ENCODE measurements around the gene P2RY14. TPM values are rescaled to one million over a fixed set of nuclear protein-coding genes. Genes with fewer than 3 reads are reported as not detected.

P2RY14 gene
- total RNA-seq, 3 donors from 2014 or later, result 0.20 to 0.26 TPM; not detected in 1

DNA sequence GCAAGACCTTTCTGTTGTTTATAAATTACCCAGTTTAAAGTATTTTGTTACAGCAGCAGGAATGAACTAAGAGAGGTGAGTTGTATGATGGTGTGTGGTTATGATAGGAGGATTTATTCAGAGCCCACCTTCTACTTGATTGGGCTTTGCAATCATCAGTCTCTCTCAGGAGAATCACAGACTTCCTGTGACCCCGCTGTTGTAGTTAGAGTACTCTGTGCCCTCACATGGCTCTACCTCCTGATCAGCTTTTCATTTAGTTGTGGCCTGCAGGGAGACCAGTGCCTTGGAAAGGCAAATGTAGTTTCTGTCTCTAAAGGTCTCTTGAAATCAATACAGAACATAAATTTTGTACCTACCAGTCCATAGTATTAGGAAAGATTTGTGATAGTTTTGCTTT, 7.6 kb upstream of the P2RY14 start:
- Mint-ChIP-seq H3K4me3 (no peak overlapping the region), H3K4me1 (ENCODE audit: low read depth) (peaks cover 14% of the 10 kb centered on the region), H3K36me3 (ENCODE audit: insufficient read depth) (no peaks in the 10 kb centered on the region), H3K27me3 (ENCODE audit: low read depth) (no peaks in the 10 kb centered on the region), H3K9me3 (no peaks in the 10 kb centered on the region)
- ATAC-seq (no peak), DNase-seq (no peak)

DNA sequence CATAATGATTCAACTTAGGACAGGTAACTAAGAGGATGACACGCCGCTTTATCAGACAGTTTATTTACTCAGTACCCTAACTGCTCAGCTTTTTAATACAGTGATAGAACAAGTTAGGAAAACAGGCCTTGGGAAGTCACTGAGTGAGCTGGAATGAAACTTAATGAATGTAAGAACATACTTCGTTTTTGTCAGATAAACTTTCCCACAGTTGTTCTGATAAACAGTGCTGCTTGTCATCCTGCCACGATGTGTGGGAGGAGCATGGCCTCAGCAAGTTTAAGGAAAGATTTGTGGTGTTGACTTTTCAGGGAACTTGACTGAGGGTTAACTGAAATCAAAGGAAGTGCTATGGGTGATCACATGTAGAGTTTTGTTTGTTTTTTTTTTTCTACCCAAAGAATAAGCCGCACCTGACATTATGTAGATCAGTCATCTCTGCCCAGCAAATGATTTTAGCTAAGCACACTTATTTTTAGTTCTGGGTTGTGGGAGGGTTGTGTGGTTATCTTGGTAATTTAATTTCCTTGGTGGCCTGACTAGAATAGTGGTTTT, 5.6 kb upstream of the P2RY14 start:
- peak; percentile 42 to 58 for ATAC-seq
- Mint-ChIP-seq H3K27me3 (ENCODE audit: low read depth) (no peaks in the 10 kb centered on the region), H3K9me3 (no peaks in the 10 kb centered on the region), H3K4me3 (no peak overlapping the region), H3K36me3 (ENCODE audit: insufficient read depth) (no peaks in the 10 kb centered on the region), H3K4me1 (ENCODE audit: low read depth) (peaks cover 19% of the 10 kb centered on the region)
- no peak for DNase-seq

DNA sequence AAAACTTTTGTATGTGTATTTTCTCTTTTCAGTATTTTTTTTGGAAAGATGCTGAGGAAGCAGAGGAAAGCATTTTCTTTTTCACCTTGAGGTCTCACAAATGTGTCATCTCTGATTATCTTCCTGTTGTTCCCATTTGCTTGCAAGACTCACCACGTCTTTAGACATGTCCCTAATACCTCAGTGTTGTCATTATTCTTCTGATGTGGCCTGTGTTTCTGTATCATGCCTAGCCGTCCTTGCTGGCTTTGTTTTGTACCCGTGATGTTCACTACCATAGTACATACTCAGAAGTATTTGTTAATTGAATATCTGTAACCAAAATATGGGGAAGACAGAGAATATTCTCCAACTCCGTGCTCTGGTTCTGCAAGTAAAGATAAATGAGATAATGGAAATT, 5.0 kb upstream of the P2RY14 start:
- no peaks in the 10 kb centered on the region for H3K27me3 Mint-ChIP-seq (ENCODE audit: low read depth)
- H3K36me3 Mint-ChIP-seq (ENCODE audit: insufficient read depth), result no peaks in the 10 kb centered on the region
- H3K4me1 Mint-ChIP-seq (ENCODE audit: low read depth), result peaks cover 25% of the 10 kb centered on the region
- no peaks in the 10 kb centered on the region for H3K9me3 Mint-ChIP-seq
- ATAC-seq, result no peak
- DNase-seq, result no peak
- no peak overlapping the region for H3K4me3 Mint-ChIP-seq

DNA sequence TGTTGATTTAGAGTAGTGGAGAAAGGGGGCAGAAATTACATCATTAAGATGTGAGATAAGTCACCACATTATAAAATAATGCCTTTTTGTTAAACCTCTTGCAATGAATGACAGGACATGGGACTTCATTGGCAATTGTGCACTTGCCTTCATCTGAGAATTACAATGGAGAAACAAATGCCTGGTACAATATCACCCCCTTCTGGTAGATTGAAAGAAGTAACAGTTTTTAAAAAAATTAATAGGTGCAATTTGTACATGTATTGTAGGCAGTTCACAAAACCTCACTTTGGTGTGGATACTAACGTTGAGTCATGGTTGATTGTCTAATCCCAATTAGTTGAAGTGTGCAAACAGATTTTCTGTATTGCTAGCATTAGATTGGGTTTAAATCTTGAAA, 4.6 kb upstream of the P2RY14 start:
- H3K27me3 Mint-ChIP-seq (ENCODE audit: low read depth), result no peaks in the 10 kb centered on the region
- no peaks in the 10 kb centered on the region for H3K9me3 Mint-ChIP-seq
- H3K4me3 Mint-ChIP-seq, result no peak overlapping the region
- H3K4me1 Mint-ChIP-seq (ENCODE audit: low read depth), result peaks cover 30% of the 10 kb centered on the region
- DNase-seq, result no peak
- ATAC-seq, result peak; percentile 44 to 60
- no peaks in the 10 kb centered on the region for H3K36me3 Mint-ChIP-seq (ENCODE audit: insufficient read depth)

DNA sequence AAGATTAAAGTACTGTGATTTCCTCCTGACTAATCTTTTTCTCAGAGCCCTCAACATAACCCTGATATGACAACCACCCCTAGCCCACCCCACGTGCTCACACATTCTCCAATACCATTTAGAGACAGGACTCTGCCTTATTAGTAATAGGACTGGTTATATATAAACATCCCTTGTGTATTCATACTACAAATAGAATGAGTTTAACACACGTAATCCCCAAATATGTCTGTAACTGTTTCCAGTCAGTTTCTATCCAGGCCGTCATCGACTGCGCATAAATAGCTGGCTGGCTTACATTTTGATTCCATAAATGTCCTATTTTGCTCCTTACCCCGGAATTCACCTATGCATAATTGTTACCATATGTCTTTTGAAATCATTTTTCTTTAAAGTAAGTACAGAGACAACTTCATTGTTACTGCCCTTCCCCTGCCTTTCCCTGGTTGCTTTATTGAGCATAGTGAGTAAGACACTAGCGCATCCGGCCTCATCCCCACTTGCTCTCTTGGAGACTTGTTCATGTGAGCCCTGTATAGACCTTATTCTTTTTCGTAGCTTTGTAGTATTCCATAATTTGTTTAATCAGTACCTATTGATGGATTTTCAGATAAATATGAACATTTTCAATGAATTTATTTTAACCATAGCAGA, 3.5 kb upstream of the P2RY14 start:
- no peak overlapping the region for H3K4me3 Mint-ChIP-seq
- ATAC-seq (no peak), DNase-seq (no peak)
- H3K36me3 Mint-ChIP-seq (ENCODE audit: insufficient read depth), result no peaks in the 10 kb centered on the region
- H3K27me3 Mint-ChIP-seq (ENCODE audit: low read depth), result no peaks in the 10 kb centered on the region
- H3K9me3 Mint-ChIP-seq, result no peaks in the 10 kb centered on the region
- peaks cover 34% of the 10 kb centered on the region for H3K4me1 Mint-ChIP-seq (ENCODE audit: low read depth)

DNA sequence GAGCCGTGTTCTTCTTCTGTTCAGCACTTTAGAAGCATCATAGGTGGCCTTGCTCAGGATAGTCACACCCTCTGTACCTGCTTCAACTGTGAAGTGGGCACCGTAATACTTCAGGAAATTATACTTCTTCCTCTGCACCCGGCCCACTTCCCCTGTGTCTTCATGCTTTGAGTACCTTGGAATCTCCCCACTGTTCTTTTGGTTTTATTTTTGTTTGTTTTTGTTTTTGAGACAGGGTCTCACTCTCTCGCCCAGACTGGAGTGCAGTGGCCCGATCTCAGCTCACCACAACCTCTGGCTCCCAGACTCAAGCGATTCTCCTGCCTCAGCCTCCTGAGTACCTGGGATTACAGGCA, 1.7 kb downstream of the P2RY14 start:
- Mint-ChIP-seq H3K4me3 (peak overlapping the region; percentile 10), H3K27me3 (ENCODE audit: low read depth) (no peaks in the 10 kb centered on the region), H3K9me3 (no peaks in the 10 kb centered on the region), H3K4me1 (ENCODE audit: low read depth) (peaks cover 39% of the 10 kb centered on the region), H3K36me3 (ENCODE audit: insufficient read depth) (no peaks in the 10 kb centered on the region)
- ATAC-seq, result peak; percentile 53 to 59
- peak; percentile 13 for DNase-seq

DNA sequence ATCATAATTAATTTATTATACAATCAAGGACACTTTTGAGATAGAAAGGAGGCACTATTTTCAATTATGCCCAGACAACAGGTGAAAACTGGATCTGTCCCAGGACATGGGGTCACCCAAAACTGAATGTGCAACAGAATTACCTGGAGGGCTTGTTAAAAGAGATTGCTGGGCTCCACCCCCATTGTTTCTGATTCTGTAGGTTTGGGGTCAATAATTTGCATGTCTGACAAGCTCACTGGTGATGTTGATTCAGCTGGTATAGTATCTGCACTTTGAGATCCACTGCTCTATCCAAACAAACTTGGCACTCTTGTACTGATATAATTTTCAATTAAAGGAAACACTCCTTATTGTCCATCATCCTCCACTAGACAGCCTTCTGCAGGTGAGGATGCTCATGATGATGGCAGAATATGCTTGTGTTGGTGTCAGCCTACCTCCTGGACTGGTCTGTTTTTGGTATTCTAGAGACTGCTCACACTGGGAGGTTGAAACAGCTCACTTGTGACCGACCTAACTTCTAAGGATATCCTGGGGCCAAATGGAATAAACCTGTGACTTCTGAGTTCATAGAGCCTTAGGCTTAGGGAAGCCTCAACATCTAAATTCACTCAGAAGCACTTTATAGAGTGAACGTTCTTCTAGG, 2.2 kb downstream of the P2RY14 start:
- Mint-ChIP-seq H3K9me3 (no peaks in the 10 kb centered on the region), H3K4me3 (no peak overlapping the region), H3K27me3 (ENCODE audit: low read depth) (no peaks in the 10 kb centered on the region), H3K36me3 (ENCODE audit: insufficient read depth) (no peaks in the 10 kb centered on the region), H3K4me1 (ENCODE audit: low read depth) (peaks cover 39% of the 10 kb centered on the region)
- ATAC-seq (no peak), DNase-seq (no peak)

DNA sequence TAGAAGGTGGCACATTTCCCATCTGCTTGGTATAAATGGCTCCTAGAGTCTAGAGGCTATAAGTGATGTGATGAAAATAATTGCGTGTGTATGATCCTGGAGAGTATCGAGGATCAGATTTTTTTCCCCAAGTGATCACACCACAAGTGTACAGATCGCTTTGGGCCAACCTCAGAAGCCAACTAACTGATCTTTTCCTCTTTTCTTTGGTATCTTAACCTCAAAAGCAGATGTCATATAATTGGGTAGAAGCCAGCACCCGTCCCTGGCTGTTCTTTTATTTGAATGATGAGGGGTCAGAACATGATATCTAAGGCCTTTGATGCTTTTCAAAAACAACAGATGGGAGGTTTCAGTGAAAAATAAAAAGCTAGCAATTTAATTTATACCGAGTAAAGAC, 3.3 kb downstream of the P2RY14 start:
- Mint-ChIP-seq H3K9me3 (no peaks in the 10 kb centered on the region), H3K4me1 (ENCODE audit: low read depth) (peaks cover 41% of the 10 kb centered on the region), H3K27me3 (ENCODE audit: low read depth) (no peaks in the 10 kb centered on the region), H3K4me3 (no peak overlapping the region), H3K36me3 (ENCODE audit: insufficient read depth) (no peaks in the 10 kb centered on the region)
- ATAC-seq (no peak), DNase-seq (no peak)

DNA sequence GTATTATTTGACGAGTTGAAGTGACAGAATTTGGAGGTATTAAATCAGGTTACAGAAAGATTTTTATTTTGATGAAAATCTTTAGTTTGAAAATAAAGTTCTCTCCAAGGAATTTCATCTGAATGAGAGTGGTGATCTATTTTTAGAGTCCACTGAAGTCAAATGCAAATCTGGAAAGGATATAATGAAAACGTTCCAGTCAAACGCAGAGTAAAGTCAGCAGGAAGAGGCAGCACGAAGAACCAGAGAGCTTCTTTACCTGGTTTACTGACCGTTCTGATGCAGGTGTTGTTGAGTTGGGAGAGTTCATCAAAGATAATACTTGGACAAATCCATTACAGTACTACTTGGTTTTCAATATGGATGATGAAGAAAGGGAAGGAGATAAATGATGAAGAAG, 8.7 kb downstream of the P2RY14 start:
- no peak overlapping the region for H3K4me3 Mint-ChIP-seq
- H3K4me1 Mint-ChIP-seq (ENCODE audit: low read depth), result peaks cover 20% of the 10 kb centered on the region
- H3K27me3 Mint-ChIP-seq (ENCODE audit: low read depth), result no peaks in the 10 kb centered on the region
- DNase-seq (no peak), ATAC-seq (no peak)
- no peaks in the 10 kb centered on the region for H3K9me3 Mint-ChIP-seq
- H3K36me3 Mint-ChIP-seq (ENCODE audit: insufficient read depth), result no peaks in the 10 kb centered on the region

DNA sequence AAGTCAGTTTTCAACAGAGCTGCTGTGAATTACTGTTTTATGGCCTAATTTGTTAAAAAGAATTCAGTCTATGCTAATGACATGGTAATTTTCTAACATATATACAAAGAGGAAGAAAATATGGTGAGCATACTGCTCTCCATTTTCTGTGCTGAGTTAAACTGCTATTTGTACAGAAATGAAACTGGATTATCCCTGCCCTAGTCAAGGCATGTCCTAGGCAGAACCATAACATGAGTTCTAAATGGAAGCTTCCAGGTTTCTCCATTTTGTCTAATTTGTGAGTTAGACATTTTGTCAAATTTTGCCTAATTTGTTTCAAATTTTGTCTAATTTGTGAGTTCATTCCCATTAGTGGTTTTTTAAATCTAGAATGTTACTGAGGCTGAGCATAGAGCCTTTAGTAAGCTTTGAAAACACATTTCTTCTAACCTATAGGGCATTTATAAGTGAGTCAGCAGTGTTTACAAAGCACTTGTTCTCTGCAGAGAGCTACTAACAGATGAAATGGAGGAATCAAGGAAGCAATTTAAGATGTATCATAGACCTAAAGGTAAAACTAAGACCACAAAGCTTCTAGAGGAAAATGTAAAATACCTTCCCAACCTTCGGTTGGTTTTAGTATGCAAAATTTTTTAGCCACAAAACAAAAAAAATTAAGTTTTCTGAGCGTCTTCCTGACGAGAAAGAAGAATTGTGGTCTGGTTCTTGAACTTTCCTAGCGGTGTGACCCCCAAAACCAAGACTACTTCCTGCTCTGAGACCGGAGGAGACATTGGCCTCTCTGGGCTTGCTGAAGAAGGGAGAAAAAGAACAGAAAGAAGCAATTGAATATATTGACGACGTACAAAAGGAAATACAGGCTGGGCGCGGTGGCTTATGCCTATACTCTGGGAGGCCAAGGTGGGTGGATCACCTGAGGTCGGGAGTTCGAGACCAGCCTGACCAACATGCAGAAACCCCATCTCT, 9.8 kb downstream of the P2RY14 start:
- no peak for DNase-seq
- ATAC-seq, result peak; percentile 85 to 90
- H3K27me3 Mint-ChIP-seq (ENCODE audit: low read depth), result no peaks in the 10 kb centered on the region
- no peaks in the 10 kb centered on the region for H3K36me3 Mint-ChIP-seq (ENCODE audit: insufficient read depth)
- H3K4me3 Mint-ChIP-seq, result peak overlapping the region; percentile 51
- no peaks in the 10 kb centered on the region for H3K9me3 Mint-ChIP-seq
- peaks cover 18% of the 10 kb centered on the region for H3K4me1 Mint-ChIP-seq (ENCODE audit: low read depth)

DNA sequence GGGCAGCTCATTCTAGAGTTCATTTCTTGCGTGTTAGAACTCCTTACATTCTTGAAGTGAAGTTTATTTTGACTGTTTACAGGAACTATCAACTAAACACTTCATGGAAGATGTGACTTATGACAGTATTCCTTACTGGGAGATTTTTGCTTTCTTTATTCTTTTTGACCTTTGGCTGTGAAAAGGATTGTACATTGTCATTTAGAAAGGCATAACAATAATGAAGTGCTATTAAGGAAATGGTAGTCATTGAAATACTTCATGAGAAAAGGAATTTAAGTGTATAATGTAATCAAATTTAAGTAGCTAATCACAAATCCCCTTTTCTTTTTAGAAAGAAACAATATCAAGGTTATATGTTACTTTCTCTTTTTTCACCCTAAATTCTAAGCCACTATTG, 11.3 kb downstream of the P2RY14 start:
- no peak overlapping the region for H3K4me3 Mint-ChIP-seq
- no peak for ATAC-seq
- H3K27me3 Mint-ChIP-seq (ENCODE audit: low read depth), result no peaks in the 10 kb centered on the region
- no peak for DNase-seq
- H3K4me1 Mint-ChIP-seq (ENCODE audit: low read depth), result peaks cover 18% of the 10 kb centered on the region
- no peaks in the 10 kb centered on the region for H3K36me3 Mint-ChIP-seq (ENCODE audit: insufficient read depth)
- no peaks in the 10 kb centered on the region for H3K9me3 Mint-ChIP-seq

DNA sequence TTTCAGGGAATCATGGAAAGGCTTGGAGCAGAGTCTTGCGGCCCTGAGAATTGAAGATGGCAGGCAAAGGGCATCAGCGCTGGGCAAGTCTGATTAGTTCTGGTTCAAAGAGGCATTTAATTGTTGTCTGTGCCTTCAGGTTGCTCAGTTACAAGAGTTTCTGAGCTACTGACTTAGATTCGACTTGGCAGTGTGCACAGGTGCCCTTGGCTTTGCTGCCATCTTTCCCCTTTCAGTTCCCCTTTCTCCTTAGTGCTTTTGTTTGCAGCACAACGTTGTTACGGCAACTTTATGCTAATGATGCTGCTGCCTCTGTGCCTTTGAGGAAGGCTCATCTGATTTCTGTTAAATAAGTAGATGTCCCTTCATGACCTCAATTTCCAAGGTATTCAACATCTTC, 12.5 kb downstream of the P2RY14 start:
- Mint-ChIP-seq H3K27me3 (ENCODE audit: low read depth) (peaks cover under 1% of the 10 kb centered on the region), H3K36me3 (ENCODE audit: insufficient read depth) (no peaks in the 10 kb centered on the region), H3K4me1 (ENCODE audit: low read depth) (peaks cover 18% of the 10 kb centered on the region), H3K9me3 (no peaks in the 10 kb centered on the region), H3K4me3 (no peak overlapping the region)
- ATAC-seq (no peak), DNase-seq (no peak)

DNA sequence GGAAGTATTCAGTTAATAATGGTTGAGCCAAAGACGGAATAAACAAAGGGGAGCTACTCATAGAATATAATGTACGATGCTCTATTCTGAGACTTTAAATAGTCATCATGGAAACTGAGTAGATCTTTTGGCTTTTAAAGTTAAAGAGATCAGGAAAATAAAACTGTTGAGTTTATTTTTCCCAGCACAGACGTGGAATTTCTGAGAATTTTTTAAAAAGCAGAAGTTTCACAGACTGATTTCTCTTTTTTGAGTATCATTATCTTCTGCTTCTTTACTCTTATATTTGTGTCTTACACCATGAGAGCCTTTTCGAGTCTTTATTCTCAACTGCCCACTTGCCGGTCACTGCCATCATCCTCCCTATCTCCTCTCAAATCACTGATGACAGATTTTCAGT, 13.2 kb downstream of the P2RY14 start:
- Mint-ChIP-seq H3K36me3 (ENCODE audit: insufficient read depth) (peaks cover 1% of the 10 kb centered on the region), H3K9me3 (no peaks in the 10 kb centered on the region), H3K4me3 (no peak overlapping the region), H3K4me1 (ENCODE audit: low read depth) (peaks cover 16% of the 10 kb centered on the region), H3K27me3 (ENCODE audit: low read depth) (peaks cover 3% of the 10 kb centered on the region)
- ATAC-seq, result no peak
- no peak for DNase-seq

DNA sequence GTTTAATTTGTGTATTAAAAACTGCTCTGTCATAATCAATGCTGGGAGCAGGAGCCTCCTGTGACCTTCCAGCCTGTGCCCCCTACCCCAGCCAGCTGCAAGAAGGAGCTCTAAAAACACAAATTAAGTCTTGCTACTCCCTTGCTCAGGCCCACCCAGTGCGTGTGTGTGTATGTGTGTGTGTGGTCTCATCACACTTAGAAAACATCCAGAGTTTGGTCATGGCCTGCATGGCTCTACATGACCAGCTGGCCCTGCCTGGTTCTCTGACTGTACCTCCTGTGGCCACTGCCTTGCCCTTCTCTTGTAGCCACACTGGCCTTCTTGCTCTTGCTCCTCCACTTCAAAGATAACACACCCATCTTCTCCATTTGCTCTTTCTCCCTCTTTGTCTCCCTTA, 13.7 kb downstream of the P2RY14 start:
- Mint-ChIP-seq H3K4me3 (no peak overlapping the region), H3K4me1 (ENCODE audit: low read depth) (peaks cover 13% of the 10 kb centered on the region), H3K36me3 (ENCODE audit: insufficient read depth) (peaks cover 1% of the 10 kb centered on the region), H3K9me3 (no peaks in the 10 kb centered on the region), H3K27me3 (ENCODE audit: low read depth) (peaks cover 4% of the 10 kb centered on the region)
- no peak for ATAC-seq
- no peak for DNase-seq
